Fibroblast of lung (primary cell): Measurements from ENCODE around the gene DLL3. TPM values are rescaled to one million over a fixed set of nuclear protein-coding genes. Genes with fewer than 3 reads are reported as not detected.

ENCODE experiments used
- DNase-seq, 2 donors: peaks; one replicate each; pipeline versions ENCODE4 v3.0.0 to v3.0.0-alpha.2; 2010; ENCODE audit warnings: low read depth in 2 of 2
- H2AFZ ChIP-seq: 2 replicates; pipeline ENCODE4 v1.5.1; 2012; ENCODE audit warnings: low read length, control low read depth, inconsistent platforms
- H3K27ac ChIP-seq: 2 replicates; pipeline ENCODE4 v1.5.1; 2011; ENCODE audit warnings: low read length, control low read depth; ENCODE audit not compliant: insufficient read depth
- H3K27me3 ChIP-seq: 2 replicates; pipeline ENCODE4 v1.5.1; 2011; ENCODE audit warnings: mild to moderate bottlenecking, low read length; ENCODE audit not compliant: control insufficient read depth, insufficient read depth
- H3K36me3 ChIP-seq: 2 replicates; pipeline ENCODE4 v1.5.1; 2011; ENCODE audit warnings: low read length; ENCODE audit not compliant: control insufficient read depth, insufficient read depth
- H3K4me1 ChIP-seq: 2 replicates; pipeline ENCODE4 v1.5.1; 2011; ENCODE audit warnings: low read length; ENCODE audit not compliant: control insufficient read depth, insufficient read depth; ENCODE audit errors: extremely low read depth
- H3K4me2 ChIP-seq: 2 replicates; pipeline ENCODE4 v1.5.1; 2011; ENCODE audit warnings: low read length, control low read depth; ENCODE audit not compliant: insufficient read depth; ENCODE audit errors: extremely low read depth
- H3K4me3 ChIP-seq, 4 experiments: fragments of 200-600 bp in 1 of 4; sonication (generic) in 1 of 4; replicated peaks in 1 of 4; 2 replicates each; pipeline ENCODE4 v1.5.1; 2011 to 2016; ENCODE audit warnings: low read length in 4 of 4, low read depth in 3 of 4, mild to moderate bottlenecking in 3 of 4, control low read depth in 2 of 4, inconsistent platforms in 1 of 4, mixed read lengths in 1 of 4; ENCODE audit not compliant: insufficient read depth in 1 of 4; ENCODE audit errors: control extremely low read depth in 1 of 4
- H3K79me2 ChIP-seq: 2 replicates; pipeline ENCODE4 v1.5.1; 2012; ENCODE audit warnings: mild to moderate bottlenecking, low read length, inconsistent platforms; ENCODE audit not compliant: control insufficient read depth, insufficient read depth
- H3K9ac ChIP-seq: 2 replicates; pipeline ENCODE4 v1.5.1; 2011; ENCODE audit warnings: mild to moderate bottlenecking, low read length, control low read depth; ENCODE audit not compliant: insufficient read depth
- H3K9me3 ChIP-seq: 2 replicates; pipeline ENCODE4 v1.5.1; 2012; ENCODE audit warnings: low read depth, low read length; ENCODE audit not compliant: control insufficient read depth, insufficient read depth
- H4K20me1 ChIP-seq: 2 replicates; pipeline ENCODE4 v1.5.1; 2011; ENCODE audit warnings: low read length; ENCODE audit not compliant: control insufficient read depth, insufficient read depth; ENCODE audit errors: extremely low read depth
- EZH2 ChIP-seq: IDR thresholded peaks from 2 replicates; pipeline ENCODE4 v1.5.1; 2012; ENCODE audit warnings: low read length, control low read depth, mild to moderate bottlenecking; ENCODE audit errors: missing control alignments
- polyA plus RNA-seq, 2 donors: library from polyadenylated mRNA; depleted of rRNA in 1 of 2; stranded (reverse) in 1 of 2; unstranded in 1 of 2; fragments of >200 nt; gene quantifications; 2 replicates each; pipeline ENCODE4 v1.2.1, GENCODE V29; 2011 to 2012; ENCODE audit warnings: missing spikeins in 1 of 2
- total RNA-seq: library from RNA; depleted of rRNA; stranded (reverse); fragments of >200 nt; gene quantifications from 2 replicates; pipeline ENCODE4 v1.2.1, GENCODE V29; 2014
- TF ChIP-seq, protein P1 (sequence below), 2 donors: IDR thresholded peaks in 1 of 2; conservative IDR thresholded peaks in 1 of 2; 1 replicate in 1 of 2; 2 replicates in 1 of 2; pipeline ENCODE4 v1.5.1; 2011 to 2012; ENCODE audit warnings: low read length in 2 of 2, control low read depth in 1 of 2, inconsistent platforms in 1 of 2, low read depth in 1 of 2, mild to moderate bottlenecking in 1 of 2

Gene DLL3
- total and polyA plus RNA-seq, 2 donors (not counting 1 experiment from before 2014, with no cell fraction given), result under 0.01 to 0.11 TPM

DNA sequence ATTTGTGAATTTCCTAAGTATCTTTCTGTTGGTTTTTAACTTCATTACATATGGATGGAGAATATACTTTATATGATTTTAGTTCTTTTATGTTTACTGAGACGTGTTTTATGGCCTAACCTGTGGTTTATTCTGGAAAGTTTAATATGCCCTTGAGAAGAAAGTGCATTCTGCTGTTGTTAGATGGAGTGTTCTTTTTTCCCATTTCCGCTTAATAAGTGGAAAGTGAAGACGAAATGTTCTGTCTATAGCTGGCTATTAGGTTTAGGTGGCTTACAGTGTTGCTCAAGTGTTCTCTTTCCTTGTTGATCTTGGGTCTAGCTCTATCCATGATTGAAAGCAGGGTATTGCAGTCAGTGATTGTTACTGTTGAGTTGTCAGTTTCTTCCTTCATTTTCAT lies 35.3 kb upstream of the DLL3 start:
- no peaks in the 10 kb centered on the region for H3K9me3 ChIP-seq
- TF ChIP-seq, protein P1, sequence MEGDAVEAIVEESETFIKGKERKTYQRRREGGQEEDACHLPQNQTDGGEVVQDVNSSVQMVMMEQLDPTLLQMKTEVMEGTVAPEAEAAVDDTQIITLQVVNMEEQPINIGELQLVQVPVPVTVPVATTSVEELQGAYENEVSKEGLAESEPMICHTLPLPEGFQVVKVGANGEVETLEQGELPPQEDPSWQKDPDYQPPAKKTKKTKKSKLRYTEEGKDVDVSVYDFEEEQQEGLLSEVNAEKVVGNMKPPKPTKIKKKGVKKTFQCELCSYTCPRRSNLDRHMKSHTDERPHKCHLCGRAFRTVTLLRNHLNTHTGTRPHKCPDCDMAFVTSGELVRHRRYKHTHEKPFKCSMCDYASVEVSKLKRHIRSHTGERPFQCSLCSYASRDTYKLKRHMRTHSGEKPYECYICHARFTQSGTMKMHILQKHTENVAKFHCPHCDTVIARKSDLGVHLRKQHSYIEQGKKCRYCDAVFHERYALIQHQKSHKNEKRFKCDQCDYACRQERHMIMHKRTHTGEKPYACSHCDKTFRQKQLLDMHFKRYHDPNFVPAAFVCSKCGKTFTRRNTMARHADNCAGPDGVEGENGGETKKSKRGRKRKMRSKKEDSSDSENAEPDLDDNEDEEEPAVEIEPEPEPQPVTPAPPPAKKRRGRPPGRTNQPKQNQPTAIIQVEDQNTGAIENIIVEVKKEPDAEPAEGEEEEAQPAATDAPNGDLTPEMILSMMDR (conservative IDR thresholded peaks at IDR 0.05 in 1 of 2, IDR thresholded peaks at IDR 0.05 in 1 of 2; ENCODE audit: low read depth in 1 of 2, low read length in 2 of 2), result no peak
- no peak for TF ChIP-seq EZH2
- no peak overlapping the region for H3K4me3 ChIP-seq
- no peak overlapping the region for H3K27ac ChIP-seq
- peaks cover 36% of the 10 kb centered on the region for H3K36me3 ChIP-seq
- no peaks in the 10 kb centered on the region for H3K27me3 ChIP-seq
- no peak overlapping the region for H3K9ac ChIP-seq
- no peak overlapping the region for H3K4me2 ChIP-seq
- no peak overlapping the region for H2AFZ ChIP-seq
- no peak for DNase-seq
- no peaks in the 10 kb centered on the region for H3K4me1 ChIP-seq
- H3K79me2 ChIP-seq, result no peaks in the 10 kb centered on the region
- no peaks in the 10 kb centered on the region for H4K20me1 ChIP-seq

DNA sequence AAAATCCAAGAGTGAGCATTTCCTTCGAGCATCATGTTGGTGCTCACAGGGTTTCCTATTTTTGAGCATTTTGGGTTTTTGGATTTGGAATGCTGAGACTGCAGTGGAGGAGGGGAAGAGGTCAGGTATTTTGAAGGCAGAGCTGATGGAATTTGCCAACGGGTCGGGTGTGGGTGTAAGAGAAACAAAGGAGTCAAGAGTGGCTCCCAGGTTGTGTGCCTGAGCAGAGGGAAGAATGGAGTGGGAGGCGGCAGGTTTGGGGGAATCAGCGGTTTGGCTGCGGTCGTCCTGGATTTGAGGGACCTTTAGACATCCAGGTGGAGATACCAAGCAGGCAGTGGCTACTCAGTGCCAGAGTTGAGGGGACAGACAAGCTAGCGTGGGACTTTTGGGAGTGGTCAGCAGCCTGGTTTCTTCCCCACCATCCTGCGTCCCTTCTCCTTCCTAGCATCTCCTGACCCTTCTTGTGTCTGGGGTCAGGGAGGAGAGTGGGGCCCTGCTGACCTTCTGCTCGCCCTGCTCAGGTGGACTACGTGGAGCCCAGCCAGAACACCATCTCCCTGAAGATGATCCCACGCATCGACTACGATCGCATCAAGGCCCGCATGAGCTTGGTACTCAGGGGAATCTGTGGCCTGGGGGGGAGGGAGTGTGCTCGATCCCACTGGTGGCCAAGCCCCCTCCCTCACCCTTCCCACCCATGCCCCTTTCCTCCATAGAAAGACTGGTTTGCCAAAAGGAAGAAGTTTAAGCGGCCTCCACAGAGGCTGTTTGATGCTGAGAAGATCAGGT lies 32.6 kb upstream of the DLL3 start:
- TF ChIP-seq, protein P1 (conservative IDR thresholded peaks at IDR 0.05 in 1 of 2, IDR thresholded peaks at IDR 0.05 in 1 of 2; ENCODE audit: low read depth in 1 of 2, low read length in 2 of 2), result no peak
- TF ChIP-seq EZH2, result no peak
- Histone ChIP-seq H3K27me3 (no peaks in the 10 kb centered on the region), H2AFZ (no peak overlapping the region), H3K4me1 (no peaks in the 10 kb centered on the region), H3K9ac (no peak overlapping the region), H3K27ac (no peak overlapping the region), H3K9me3 (no peaks in the 10 kb centered on the region), H3K4me3 (no peak overlapping the region), H3K4me2 (no peak overlapping the region), H3K36me3 (peaks cover 40% of the 10 kb centered on the region), H4K20me1 (no peaks in the 10 kb centered on the region), H3K79me2 (no peaks in the 10 kb centered on the region)
- DNase-seq, result no peak

- Histone ChIP-seq H3K4me2 (no peak overlapping the region), H3K9ac (no peak overlapping the region), H4K20me1 (no peaks in the 10 kb centered on the region), H3K27ac (no peak overlapping the region), H2AFZ (no peak overlapping the region), H3K79me2 (no peaks in the 10 kb centered on the region), H3K4me3 (no peak overlapping the region), H3K4me1 (no peaks in the 10 kb centered on the region), H3K9me3 (no peaks in the 10 kb centered on the region), H3K27me3 (no peaks in the 10 kb centered on the region), H3K36me3 (peaks cover 48% of the 10 kb centered on the region)
- DNase-seq, result no peak
- TF ChIP-seq, protein P1 (conservative IDR thresholded peaks at IDR 0.05 in 1 of 2, IDR thresholded peaks at IDR 0.05 in 1 of 2; ENCODE audit: low read depth in 1 of 2, low read length in 2 of 2), result no peak
- no peak for TF ChIP-seq EZH2
These were observed 30.8 kb upstream of the DLL3 start for GRCh38 chr19:39467941-39468340.
